ENCODE results near the gene CHKB. TPM values are rescaled to one million over a fixed set of nuclear protein-coding genes. Genes with fewer than 3 reads are reported as not detected.

Gene CHKB
- total RNA-seq, 1 donor from 2014 or later: 36.1 TPM

- Mint-ChIP-seq H3K36me3 (ENCODE audit: low read depth, unreplicated experiment) (no peaks in the 10 kb centered on the region), H3K9me3 (ENCODE audit: unreplicated experiment) (no peaks in the 10 kb centered on the region), H3K27ac (ENCODE audit: unreplicated experiment) (no peak overlapping the region), H3K4me1 (ENCODE audit: low read depth, unreplicated experiment) (no peaks in the 10 kb centered on the region), H3K4me3 (ENCODE audit: unreplicated experiment) (no peak overlapping the region), H3K27me3 (ENCODE audit: low read depth, unreplicated experiment) (peaks cover 32% of the 10 kb centered on the region)
- FAIRE-seq: no peak
- Histone ChIP-seq H3K4me1 (ENCODE audit: insufficient read depth, low read length) (no peaks in the 10 kb centered on the region), H3K27ac (ENCODE audit: low read depth, low read length) (no peak overlapping the region), H2AFZ (ENCODE audit: low read depth, low read length) (no peak overlapping the region), H3K9ac (ENCODE audit: low read length) (no peak overlapping the region), H3K27me3 (ENCODE audit: insufficient read depth, low read length) (peaks cover 35% of the 10 kb centered on the region), H3K4me3 (ENCODE audit: insufficient read depth, low read depth, low read length) (no peak overlapping the region), H3K79me2 (ENCODE audit: insufficient read depth, low read length) (no peaks in the 10 kb centered on the region), H3K36me3 (ENCODE audit: insufficient read depth, low read length) (no peaks in the 10 kb centered on the region), H4K20me1 (ENCODE audit: insufficient read depth, low read length) (no peaks in the 10 kb centered on the region), H3K9me3 (ENCODE audit: insufficient read depth, low read depth, low read length) (no peaks in the 10 kb centered on the region), H3K4me2 (ENCODE audit: low read length) (no peak overlapping the region)
- TF ChIP-seq EZH2 (IDR thresholded peaks at IDR 0.05; ENCODE audit: insufficient read depth, low read length): no peak
- TF ChIP-seq CTCF (IDR thresholded peaks at IDR 0.05; ENCODE audit: insufficient read depth, low read depth, low read length): no peak
- DNase-seq (ENCODE audit: low read depth): no peak
Observed at GRCh38 chr22:50551160-50551752, 31.4 kb downstream of the CHKB start.

GRCh38 chr22:50550395-50550794 lies 32.3 kb downstream of the CHKB start:
- Mint-ChIP-seq H3K4me3 (ENCODE audit: unreplicated experiment) (no peak overlapping the region), H3K9me3 (ENCODE audit: unreplicated experiment) (no peaks in the 10 kb centered on the region), H3K27me3 (ENCODE audit: low read depth, unreplicated experiment) (peaks cover 28% of the 10 kb centered on the region), H3K4me1 (ENCODE audit: low read depth, unreplicated experiment) (peaks cover 3% of the 10 kb centered on the region), H3K36me3 (ENCODE audit: low read depth, unreplicated experiment) (no peaks in the 10 kb centered on the region), H3K27ac (ENCODE audit: unreplicated experiment) (no peak overlapping the region)
- no peak overlapping the region for H3K27ac ChIP-seq (ENCODE audit: low read depth, low read length)
- no peak overlapping the region for H2AFZ ChIP-seq (ENCODE audit: low read depth, low read length)
- H3K4me2 ChIP-seq (ENCODE audit: low read length): no peak overlapping the region
- H3K4me1 ChIP-seq (ENCODE audit: insufficient read depth, low read length): no peaks in the 10 kb centered on the region
- FAIRE-seq (no peak), DNase-seq (ENCODE audit: low read depth) (no peak)
- no peaks in the 10 kb centered on the region for H3K36me3 ChIP-seq (ENCODE audit: insufficient read depth, low read length)
- no peaks in the 10 kb centered on the region for H4K20me1 ChIP-seq (ENCODE audit: insufficient read depth, low read length)
- H3K9me3 ChIP-seq (ENCODE audit: insufficient read depth, low read depth, low read length): no peaks in the 10 kb centered on the region
- TF ChIP-seq CTCF (IDR thresholded peaks at IDR 0.05; ENCODE audit: insufficient read depth, low read depth, low read length) (no peak), EZH2 (IDR thresholded peaks at IDR 0.05; ENCODE audit: insufficient read depth, low read length) (no peak)
- H3K27me3 ChIP-seq (ENCODE audit: insufficient read depth, low read length): peaks cover 30% of the 10 kb centered on the region
- no peak overlapping the region for H3K9ac ChIP-seq (ENCODE audit: low read length)
- no peak overlapping the region for H3K4me3 ChIP-seq (ENCODE audit: insufficient read depth, low read depth, low read length)
- no peaks in the 10 kb centered on the region for H3K79me2 ChIP-seq (ENCODE audit: insufficient read depth, low read length)
